ENCODE measurements around the gene CCDC148. TPM values are rescaled to one million over a fixed set of nuclear protein-coding genes. Genes with fewer than 3 reads are reported as not detected.
"Not testable (repeated sequence)": the region's sequence is repeated elsewhere in the genome, so short reads cannot be mapped to it uniquely, and the experiment has no call there.

Gene CCDC148
- total RNA-seq, 2 donors from 2014 or later = 2.7 to 5.0 TPM

DNA sequence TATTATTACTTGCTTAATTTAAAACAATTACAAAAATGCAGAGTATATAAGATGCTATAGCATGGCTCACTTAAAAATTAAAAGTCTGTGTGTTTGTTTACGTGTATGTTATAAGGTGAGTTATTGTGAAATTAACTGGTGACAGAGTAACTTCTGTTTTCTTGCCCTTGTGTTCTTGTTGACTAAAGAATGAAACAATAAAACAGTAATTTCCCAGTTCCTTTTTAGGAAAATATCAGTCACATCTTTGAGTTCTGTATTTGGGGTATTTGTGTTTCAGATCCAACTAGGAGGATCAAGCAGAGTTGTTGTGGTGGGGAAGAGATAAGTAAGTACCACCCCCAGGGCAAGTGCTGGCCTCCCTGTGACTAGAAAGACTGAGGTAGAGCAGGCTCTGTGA, 143.6 kb downstream of the CCDC148 start:
- Histone ChIP-seq H3K4me1 (ENCODE audit: control insufficient read depth, insufficient read depth, low read length) (no peaks in the 10 kb centered on the region), H3K4me3 (ENCODE audit: low read length) (no peak overlapping the region), H3K9me3 (ENCODE audit: control insufficient read depth, low read length) (no peaks in the 10 kb centered on the region), H3K9ac (ENCODE audit: extremely low read depth, low read length, poor library complexity, severe bottlenecking) (no peak overlapping the region), H3K27ac (ENCODE audit: low read depth, low read length) (no peak overlapping the region), H3K27me3 (ENCODE audit: control insufficient read depth, insufficient read depth, low read length, poor library complexity, severe bottlenecking) (no peaks in the 10 kb centered on the region), H3K36me3 (ENCODE audit: control insufficient read depth, insufficient read depth, low read length) (no peaks in the 10 kb centered on the region)
- H3K9me3 Mint-ChIP-seq = peaks cover 16% of the 10 kb centered on the region
- H3K4me3 Mint-ChIP-seq = no peak overlapping the region
- no peaks in the 10 kb centered on the region for H3K27me3 Mint-ChIP-seq (ENCODE audit: insufficient read depth)
- H3K27ac Mint-ChIP-seq = no peak overlapping the region
- no peaks in the 10 kb centered on the region for H3K36me3 Mint-ChIP-seq (ENCODE audit: low read depth)
- WGBS, 2 experiments (ENCODE audit: insufficient coverage in 1 of 2, insufficient read length in 1 of 2) = 83 to 100% methylated on average over 1 of the region's 1 CpG
- H3K4me1 Mint-ChIP-seq = no peaks in the 10 kb centered on the region
- TF ChIP-seq, protein P1, sequence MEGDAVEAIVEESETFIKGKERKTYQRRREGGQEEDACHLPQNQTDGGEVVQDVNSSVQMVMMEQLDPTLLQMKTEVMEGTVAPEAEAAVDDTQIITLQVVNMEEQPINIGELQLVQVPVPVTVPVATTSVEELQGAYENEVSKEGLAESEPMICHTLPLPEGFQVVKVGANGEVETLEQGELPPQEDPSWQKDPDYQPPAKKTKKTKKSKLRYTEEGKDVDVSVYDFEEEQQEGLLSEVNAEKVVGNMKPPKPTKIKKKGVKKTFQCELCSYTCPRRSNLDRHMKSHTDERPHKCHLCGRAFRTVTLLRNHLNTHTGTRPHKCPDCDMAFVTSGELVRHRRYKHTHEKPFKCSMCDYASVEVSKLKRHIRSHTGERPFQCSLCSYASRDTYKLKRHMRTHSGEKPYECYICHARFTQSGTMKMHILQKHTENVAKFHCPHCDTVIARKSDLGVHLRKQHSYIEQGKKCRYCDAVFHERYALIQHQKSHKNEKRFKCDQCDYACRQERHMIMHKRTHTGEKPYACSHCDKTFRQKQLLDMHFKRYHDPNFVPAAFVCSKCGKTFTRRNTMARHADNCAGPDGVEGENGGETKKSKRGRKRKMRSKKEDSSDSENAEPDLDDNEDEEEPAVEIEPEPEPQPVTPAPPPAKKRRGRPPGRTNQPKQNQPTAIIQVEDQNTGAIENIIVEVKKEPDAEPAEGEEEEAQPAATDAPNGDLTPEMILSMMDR (conservative IDR thresholded peaks at IDR 0.05) = no peak
- DNase-seq = no peak

DNA sequence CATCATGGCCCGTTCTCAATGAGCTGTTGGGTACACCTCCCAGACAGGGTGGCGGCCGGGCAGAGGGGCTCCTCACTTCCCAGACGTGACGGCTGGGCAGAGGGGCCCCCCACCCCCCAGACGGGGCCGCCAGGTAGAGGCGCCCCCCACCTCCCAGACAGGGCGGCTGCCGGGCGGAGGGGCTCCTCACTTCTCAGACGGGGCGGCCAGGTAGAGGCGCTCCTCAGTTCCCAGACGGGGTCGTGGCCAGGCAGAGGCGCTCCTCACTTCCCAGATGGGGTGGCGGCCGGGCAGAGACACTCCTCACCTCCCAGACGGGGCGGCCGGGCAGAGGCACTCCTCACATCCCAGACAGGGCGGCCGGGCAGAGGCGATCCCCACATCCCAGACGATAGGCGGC, 146.1 kb downstream of the CCDC148 start:
- H3K27me3 ChIP-seq (ENCODE audit: control insufficient read depth, insufficient read depth, low read length, poor library complexity, severe bottlenecking); H3K27ac Mint-ChIP-seq; H3K4me3 Mint-ChIP-seq; H3K36me3 ChIP-seq (ENCODE audit: control insufficient read depth, insufficient read depth, low read length); H3K27ac ChIP-seq (ENCODE audit: low read depth, low read length); H3K27me3 Mint-ChIP-seq (ENCODE audit: insufficient read depth); H3K9ac ChIP-seq (ENCODE audit: extremely low read depth, low read length, poor library complexity, severe bottlenecking); H3K4me3 ChIP-seq (ENCODE audit: low read length); H3K4me1 Mint-ChIP-seq; H3K9me3 ChIP-seq (ENCODE audit: control insufficient read depth, low read length); H3K36me3 Mint-ChIP-seq (ENCODE audit: low read depth); H3K4me1 ChIP-seq (ENCODE audit: control insufficient read depth, insufficient read depth, low read length); DNase-seq: not testable (repeated sequence)
- 95 to 100% methylated on average over 5 to 27 of the region's 27 CpGs for whole genome bisulfite sequencing, 2 experiments (ENCODE audit: insufficient coverage in 1 of 2, insufficient read length in 1 of 2)
- peaks cover 20% of the 10 kb centered on the region for H3K9me3 Mint-ChIP-seq

DNA sequence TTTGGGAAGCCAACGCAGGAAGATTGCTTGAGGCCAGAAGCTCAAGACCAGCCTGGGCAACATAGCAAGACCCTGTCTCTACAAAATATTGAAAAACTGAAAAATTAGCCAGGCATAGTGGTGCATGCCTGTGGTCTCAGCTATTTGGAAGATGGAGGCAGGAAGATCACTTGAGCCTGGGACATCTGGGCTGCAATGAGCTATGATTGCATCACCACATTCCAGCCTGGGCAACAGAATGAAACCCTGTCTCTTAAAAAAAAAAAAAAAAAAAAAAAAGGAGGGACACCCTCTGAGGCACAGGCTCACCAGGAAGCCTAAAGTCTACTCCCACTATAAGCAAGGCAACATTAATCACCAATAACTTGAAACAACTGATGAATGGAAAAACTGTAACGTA, 151.1 kb downstream of the CCDC148 start:
- Histone ChIP-seq H3K27ac (ENCODE audit: low read depth, low read length) (no peak overlapping the region), H3K9me3 (ENCODE audit: control insufficient read depth, low read length) (no peaks in the 10 kb centered on the region), H3K36me3 (ENCODE audit: control insufficient read depth, insufficient read depth, low read length) (no peaks in the 10 kb centered on the region), H3K4me1 (ENCODE audit: control insufficient read depth, insufficient read depth, low read length) (no peaks in the 10 kb centered on the region), H3K4me3 (ENCODE audit: low read length) (no peak overlapping the region), H3K9ac (ENCODE audit: extremely low read depth, low read length, poor library complexity, severe bottlenecking) (no peak overlapping the region), H3K27me3 (ENCODE audit: control insufficient read depth, insufficient read depth, low read length, poor library complexity, severe bottlenecking) (no peaks in the 10 kb centered on the region)
- Mint-ChIP-seq H3K4me1 (no peaks in the 10 kb centered on the region), H3K36me3 (ENCODE audit: low read depth) (no peaks in the 10 kb centered on the region), H3K27ac (no peak overlapping the region), H3K9me3 (peaks cover 6% of the 10 kb centered on the region), H3K4me3 (no peak overlapping the region), H3K27me3 (ENCODE audit: insufficient read depth) (no peaks in the 10 kb centered on the region)
- TF ChIP-seq, protein P1 (conservative IDR thresholded peaks at IDR 0.05) = no peak
- DNase-seq = no peak
- 80 to 97% methylated on average over 1 to 2 of the region's 2 CpGs for WGBS, 2 experiments (ENCODE audit: insufficient coverage in 1 of 2, insufficient read length in 1 of 2)

DNA sequence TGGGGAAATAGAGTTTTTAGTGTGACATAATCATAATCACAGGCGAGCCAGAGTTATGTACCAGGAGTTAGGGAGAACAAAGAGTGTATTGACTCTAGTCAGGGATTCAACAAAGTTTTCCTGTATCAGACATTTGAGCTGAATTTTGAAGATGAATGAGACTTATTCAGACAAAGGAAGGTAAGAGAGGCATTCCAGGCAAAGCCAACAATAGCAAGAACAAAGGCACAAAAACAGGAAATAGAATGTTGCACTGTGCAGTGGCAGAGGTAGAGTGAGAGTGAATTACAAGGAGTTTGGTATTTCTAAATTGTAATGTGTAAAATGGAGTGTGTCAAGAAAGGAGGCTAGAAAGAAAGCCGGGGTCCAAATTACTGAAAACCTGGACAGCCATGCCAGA, 156.2 kb downstream of the CCDC148 start:
- 89 to 96% methylated on average over 2 of the region's 2 CpGs for WGBS, 2 experiments (ENCODE audit: insufficient coverage in 1 of 2, insufficient read length in 1 of 2)
- TF ChIP-seq, protein P1 (conservative IDR thresholded peaks at IDR 0.05) = no peak
- Histone ChIP-seq H3K9ac (ENCODE audit: extremely low read depth, low read length, poor library complexity, severe bottlenecking) (no peak overlapping the region), H3K27ac (ENCODE audit: low read depth, low read length) (no peak overlapping the region), H3K36me3 (ENCODE audit: control insufficient read depth, insufficient read depth, low read length) (no peaks in the 10 kb centered on the region), H3K27me3 (ENCODE audit: control insufficient read depth, insufficient read depth, low read length, poor library complexity, severe bottlenecking) (no peaks in the 10 kb centered on the region), H3K9me3 (ENCODE audit: control insufficient read depth, low read length) (no peaks in the 10 kb centered on the region), H3K4me3 (ENCODE audit: low read length) (no peak overlapping the region), H3K4me1 (ENCODE audit: control insufficient read depth, insufficient read depth, low read length) (no peaks in the 10 kb centered on the region)
- Mint-ChIP-seq H3K36me3 (ENCODE audit: low read depth) (no peaks in the 10 kb centered on the region), H3K27me3 (ENCODE audit: insufficient read depth) (no peaks in the 10 kb centered on the region), H3K27ac (no peak overlapping the region), H3K9me3 (no peaks in the 10 kb centered on the region), H3K4me1 (no peaks in the 10 kb centered on the region), H3K4me3 (no peak overlapping the region)
- no peak for DNase-seq

Data from endodermal cell (in vitro differentiated cells).